HG03571 (cell line): Measurements from ENCODE around the gene TMED10.
"Not testable (repeated sequence)": the region's sequence is repeated elsewhere in the genome, so short reads cannot be mapped to it uniquely, and the experiment has no call there.

Experiments
- ATAC-seq: cut with Tn5 transposase; IDR thresholded peaks from one replicate; pipeline ENCODE4 v1.9.1; 2021; ENCODE audit not compliant: unreplicated experiment

The TMED10 gene

DNA sequence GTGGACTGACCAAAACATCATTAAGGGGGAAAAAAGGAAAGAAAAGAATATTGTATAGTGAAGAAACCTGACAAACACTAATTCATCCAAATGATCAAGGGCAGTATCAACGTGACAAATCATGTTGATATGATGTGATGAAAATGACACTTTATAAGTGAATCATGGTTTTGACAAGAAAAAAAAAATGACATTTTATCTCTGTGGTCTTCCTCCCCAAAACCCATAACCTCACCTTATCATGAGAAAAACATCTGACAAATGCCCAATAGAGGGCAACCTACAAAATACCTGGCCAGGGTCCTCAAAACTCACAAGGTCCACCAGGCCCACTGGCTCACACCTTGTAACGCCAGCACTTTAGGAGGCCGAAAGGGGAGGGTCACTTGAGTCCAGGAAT is 13.8 kb downstream of the TMED10 start:
- ATAC-seq: no peak

DNA sequence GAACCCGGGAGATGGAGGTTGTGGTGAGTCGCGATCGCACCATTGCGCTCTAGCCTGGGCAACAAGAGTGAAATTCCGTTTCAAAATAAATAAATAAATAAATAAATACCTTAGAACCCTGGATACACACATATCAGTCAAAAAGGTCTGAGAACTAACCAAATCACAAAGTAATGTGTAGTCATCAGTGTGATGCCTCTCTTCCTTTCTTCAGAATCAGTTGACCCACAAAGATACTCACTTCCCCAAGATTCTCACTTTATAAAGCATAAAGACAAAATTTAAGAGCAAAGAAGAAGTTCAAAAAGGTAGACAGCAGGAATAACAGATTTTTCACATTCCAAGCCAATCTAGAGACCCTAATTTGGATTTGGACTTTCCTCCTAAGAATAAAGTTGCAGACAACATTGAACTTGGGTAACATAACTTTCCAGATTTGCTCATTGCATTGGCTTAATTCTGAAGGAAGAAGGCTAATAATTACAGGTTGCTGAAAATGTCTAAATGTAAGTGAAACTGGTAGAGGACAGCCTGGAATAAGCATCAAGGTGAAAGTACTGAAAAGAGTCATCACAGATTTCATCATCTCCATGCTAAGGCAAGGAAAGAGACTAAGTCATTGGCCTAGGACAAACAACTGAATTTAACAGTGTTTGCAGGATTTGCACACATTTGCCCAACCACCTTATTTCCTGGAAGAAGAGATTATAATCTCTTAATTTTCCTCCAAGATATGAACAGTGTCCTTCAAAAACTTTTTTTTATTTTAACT is 17.4 kb downstream of the TMED10 start:
- no peak for ATAC-seq

- ATAC-seq: no peak
Observed at GRCh38 chr14:75156901-75157300, 19.5 kb downstream of the TMED10 start.

GRCh38 chr14:75156111-75156510 is 20.3 kb downstream of the TMED10 start:
- ATAC-seq: no peak

GRCh38 chr14:75155169-75155568 is 21.2 kb downstream of the TMED10 start:
- no peak for ATAC-seq

- no peak for ATAC-seq
Observed at GRCh38 chr14:75153295-75153694, 23.1 kb downstream of the TMED10 start.

- no peak for ATAC-seq
Observed at GRCh38 chr14:75151851-75152250, 24.6 kb downstream of the TMED10 start.

- ATAC-seq: not testable (repeated sequence)
Observed at GRCh38 chr14:75150637-75151036, 25.8 kb downstream of the TMED10 start.

DNA sequence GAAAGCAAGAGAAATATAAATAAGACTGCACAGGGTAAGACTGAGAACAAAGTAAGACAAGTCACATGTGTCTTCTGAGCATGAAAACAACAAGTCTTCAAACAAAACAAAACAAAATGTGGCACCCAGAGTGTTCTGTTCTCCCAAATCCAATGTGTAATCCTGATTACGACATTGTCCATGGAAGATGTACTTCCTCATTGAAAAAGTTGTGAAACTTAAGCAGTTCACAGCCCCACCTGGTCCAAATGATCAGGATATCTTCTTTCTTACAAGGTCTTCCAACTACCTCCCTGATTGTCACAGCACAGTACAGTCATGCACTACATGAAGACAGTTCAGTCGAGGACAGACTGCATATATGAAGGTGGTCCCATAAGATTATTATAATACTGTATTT is 26.3 kb downstream of the TMED10 start:
- ATAC-seq: no peak

- no peak for ATAC-seq
Observed at GRCh38 chr14:75147423-75148071, 28.9 kb downstream of the TMED10 start.

- ATAC-seq: no peak
Observed at GRCh38 chr14:75144944-75145343, 31.5 kb downstream of the TMED10 start.

DNA sequence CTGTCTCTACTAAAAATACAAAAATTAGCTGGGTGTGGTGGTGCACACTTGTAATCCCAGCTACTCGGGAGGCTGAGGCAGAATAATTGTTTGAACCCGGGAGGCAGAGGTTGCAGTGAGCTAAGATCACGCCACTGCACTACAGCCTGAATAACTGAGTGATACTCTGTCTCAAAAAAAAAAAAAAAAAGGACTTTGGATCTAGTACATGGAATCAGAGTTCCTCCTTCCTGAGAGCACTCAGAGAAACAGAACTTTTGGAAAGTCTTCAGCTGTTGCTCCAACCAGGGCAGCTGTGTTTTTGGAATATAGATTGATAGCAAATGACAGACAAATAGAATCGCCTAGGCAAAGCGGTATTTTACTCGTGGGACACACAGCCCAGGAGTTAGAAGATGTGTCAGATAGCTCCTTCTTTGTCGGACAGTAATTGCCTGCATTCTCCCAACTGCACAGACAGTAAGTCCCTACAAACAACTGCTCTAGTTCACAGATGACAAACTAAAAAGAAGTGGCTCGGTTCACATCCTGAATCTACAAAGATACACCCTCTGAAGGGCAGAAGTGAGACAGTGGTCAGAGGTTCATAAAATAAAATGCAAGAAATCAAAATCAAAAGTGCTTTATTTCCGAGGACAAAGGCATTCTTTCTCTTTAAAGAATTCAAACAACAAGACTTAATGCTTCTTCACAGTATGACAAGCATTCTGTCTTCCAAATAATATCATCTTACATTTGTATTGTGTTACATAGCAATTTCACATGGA is 32.5 kb downstream of the TMED10 start:
- ATAC-seq: no peak

DNA sequence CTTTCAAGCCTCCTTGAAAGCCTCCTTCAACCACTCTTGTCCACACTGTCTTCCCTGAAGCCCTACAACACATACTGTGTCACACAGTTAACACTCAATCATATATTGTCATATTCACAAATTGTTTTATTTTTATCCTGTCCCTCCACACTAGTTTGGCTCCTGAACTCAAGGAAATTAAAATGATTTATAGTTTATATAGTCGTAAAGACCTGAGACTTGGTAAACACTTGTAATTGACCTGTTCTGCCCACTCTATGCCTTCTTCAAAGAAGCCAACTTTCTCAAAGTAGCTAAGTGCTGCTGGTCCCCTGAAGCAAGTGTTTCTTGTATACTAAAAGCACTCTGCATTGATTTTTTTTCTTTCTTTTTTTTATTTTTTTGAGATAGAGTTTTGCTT is 33.9 kb downstream of the TMED10 start:
- no peak for ATAC-seq

DNA sequence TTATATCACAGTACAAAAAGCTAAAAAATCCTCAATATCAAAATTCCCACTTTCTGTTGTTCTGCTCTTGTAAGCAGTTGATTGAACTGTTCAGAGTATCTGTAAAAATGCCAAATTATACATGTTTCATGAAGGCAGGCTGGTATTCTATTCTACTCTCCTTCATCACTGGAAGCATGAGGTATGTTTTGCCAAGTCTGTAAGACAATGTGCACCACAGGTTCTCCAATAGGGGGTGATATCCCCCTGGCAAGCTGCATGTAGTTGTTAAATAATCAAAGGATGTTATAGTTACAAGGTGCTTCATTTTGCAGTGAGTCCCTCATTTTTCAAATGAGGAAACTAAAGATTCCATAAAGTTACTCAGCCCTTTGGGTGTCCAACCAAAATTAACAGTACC is 34.4 kb downstream of the TMED10 start:
- no peak for ATAC-seq

- ATAC-seq: no peak
Observed at GRCh38 chr14:75141062-75141461, 35.4 kb downstream of the TMED10 start.

- ATAC-seq: no peak
Observed at GRCh38 chr14:75140620-75141019, 35.8 kb downstream of the TMED10 start.

- ATAC-seq: no peak
Observed at GRCh38 chr14:75139185-75139584, 37.2 kb downstream of the TMED10 start.

DNA sequence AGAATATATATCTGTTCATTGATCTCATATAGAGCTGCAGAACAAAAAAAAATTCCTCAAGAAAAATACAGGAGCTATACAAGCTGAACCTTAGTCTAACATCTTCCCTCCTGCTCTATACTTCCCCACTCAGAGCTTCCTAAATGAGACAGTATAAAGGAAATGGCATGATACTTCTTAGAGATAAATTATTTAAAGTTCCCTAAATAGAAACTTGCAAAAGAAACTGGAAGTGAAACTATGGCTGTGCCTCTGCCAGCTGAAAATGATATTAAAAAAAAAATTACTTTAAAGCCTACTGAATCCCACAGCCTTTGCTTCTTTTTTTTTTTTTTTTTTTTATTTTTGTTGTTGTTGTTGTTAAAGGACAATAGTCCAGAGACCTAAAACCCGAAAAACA is 37.9 kb downstream of the TMED10 start:
- ATAC-seq: no peak

- ATAC-seq: no peak
Observed at GRCh38 chr14:75134644-75135043, 41.8 kb downstream of the TMED10 start.

DNA sequence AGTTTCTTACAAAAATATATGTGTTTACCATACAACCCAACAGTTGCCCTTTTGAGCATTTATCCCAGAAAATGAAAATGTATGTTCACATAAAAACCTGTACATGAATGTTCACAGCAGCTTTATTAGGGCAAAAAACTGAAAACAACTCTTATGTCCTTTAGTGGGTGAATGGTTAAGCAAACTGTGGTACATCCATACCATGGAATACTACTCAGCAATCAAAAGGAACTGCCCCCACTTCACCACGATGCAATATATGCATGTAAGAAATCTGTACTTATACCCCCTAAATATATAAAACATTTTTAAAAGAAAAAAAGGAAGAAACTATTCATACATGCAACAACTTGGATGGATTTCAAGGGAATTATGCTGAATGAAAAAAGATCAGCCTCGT is 42.8 kb downstream of the TMED10 start:
- ATAC-seq: no peak

DNA sequence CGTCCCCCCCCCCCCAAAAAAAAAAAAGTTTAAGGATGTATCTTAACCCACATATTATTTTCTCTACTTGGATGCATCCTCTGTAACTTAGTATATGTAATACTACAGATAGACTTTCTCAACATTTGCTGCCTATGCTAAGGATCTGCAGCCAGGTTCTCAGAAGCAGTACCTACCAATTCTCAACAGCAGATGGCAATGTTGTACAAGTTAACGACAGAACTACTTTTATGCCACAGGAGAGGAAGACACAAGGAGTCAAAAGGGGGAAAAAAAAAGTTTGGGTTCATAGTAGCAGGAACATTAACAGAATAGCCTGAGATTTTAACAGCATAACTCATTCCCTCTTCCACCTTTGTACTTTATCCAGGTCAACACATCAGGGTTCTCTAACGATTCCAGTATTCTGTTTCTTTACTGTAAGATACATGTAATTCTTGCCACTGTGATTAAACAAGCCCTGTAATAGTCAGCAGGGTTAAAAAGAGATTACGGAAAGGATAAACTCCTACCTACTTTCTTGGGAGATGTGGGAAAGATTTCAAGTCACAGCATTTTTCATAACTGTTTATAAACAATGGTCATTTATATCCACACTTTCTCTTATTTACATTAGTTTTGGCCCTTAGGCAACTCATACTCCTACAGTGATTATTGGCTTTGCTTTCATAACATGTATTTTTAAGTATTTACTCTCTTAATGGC is 43.9 kb downstream of the TMED10 start:
- ATAC-seq: no peak
